ENCODE results near the gene FMO1. TPM values are rescaled to one million over a fixed set of nuclear protein-coding genes. Genes with fewer than 3 reads are reported as not detected.

The FMO1 gene
- total RNA-seq, 1 experiment from 2014 or later = not detected

DNA sequence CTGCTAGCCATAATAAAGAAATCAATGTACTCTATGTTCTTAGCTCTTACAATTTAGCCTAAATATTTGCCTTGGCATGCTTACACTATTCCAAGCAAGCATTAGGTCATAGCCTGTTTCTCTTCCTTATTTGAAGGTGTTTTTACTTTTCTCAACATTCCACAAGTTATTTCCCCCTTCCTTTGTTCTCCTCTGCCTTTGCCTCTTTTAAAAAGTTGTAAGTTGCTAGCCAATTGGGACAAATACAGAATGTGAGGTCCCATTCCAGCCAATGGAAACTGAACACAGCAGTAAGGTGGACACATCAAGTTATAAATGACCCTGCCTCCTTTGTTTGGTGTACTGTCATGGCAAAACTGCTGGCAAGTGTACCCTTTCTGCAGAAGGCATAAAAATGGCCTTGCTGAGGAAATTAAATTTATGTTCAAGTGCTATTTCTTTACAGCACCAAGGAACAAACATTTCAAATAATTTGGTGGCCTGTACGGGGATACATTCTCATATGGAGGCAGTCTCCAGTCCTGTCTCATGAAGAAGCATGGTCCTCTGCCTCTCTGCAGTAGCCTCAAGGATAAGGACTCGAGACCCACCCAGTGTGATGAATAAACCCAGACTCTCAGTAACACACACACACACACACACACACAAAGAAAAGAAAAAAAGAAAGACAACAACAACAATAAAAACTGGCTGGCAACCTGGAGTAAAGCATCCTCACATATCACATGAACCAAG lies 28.8 kb upstream of the FMO1 start:
- Histone ChIP-seq H3K27me3 (ENCODE audit: insufficient read depth, low read length) (no peaks in the 10 kb centered on the region), H3K9me3 (ENCODE audit: control insufficient read depth, low read depth, low read length) (no peaks in the 10 kb centered on the region), H4K91ac (ENCODE audit: insufficient read length, low read depth, low read length) (no peak overlapping the region), H2BK20ac (ENCODE audit: low read depth, low read length, poor library complexity, severe bottlenecking) (peak overlapping the region; percentile 27), H3K4me1 (ENCODE audit: insufficient read depth, low read length) (peaks cover 16% of the 10 kb centered on the region; the same call in 1 of the 2 replicates), H3K23me2 (ENCODE audit: insufficient read length, low read depth, low read length, poor library complexity, severe bottlenecking) (peaks cover 6% of the 10 kb centered on the region), H4K8ac (replicated peaks; ENCODE audit: insufficient read length, low read depth, low read length) (no peak overlapping the region), H4K20me1 (ENCODE audit: control insufficient read depth, insufficient read depth, insufficient read length) (no peaks in the 10 kb centered on the region), H3K79me1 (ENCODE audit: insufficient read depth, low read depth, low read length, poor library complexity, severe bottlenecking) (no peaks in the 10 kb centered on the region), H3K79me2 (ENCODE audit: insufficient read depth, low read length) (no peaks in the 10 kb centered on the region), H3K4ac (ENCODE audit: low read depth, low read length) (no peak overlapping the region; the same call in 1 of the 2 replicates), H2BK5ac (ENCODE audit: insufficient read length, low read length) (no peak overlapping the region), H2AFZ (ENCODE audit: low read length) (no peak overlapping the region), H3K18ac (ENCODE audit: insufficient read length, low read depth, low read length) (peak overlapping the region; percentile 50), H3T11ph (ENCODE audit: low read length) (no peak overlapping the region), H2BK12ac (ENCODE audit: insufficient read length, low read depth, low read length) (no peak overlapping the region), H2BK15ac (ENCODE audit: low read depth, low read length) (no peak overlapping the region), H3K56ac (ENCODE audit: insufficient read length, low read depth, low read length) (no peak overlapping the region), H3K14ac (ENCODE audit: insufficient read depth, low read length) (no peak overlapping the region), H3K4me2 (ENCODE audit: insufficient read depth, insufficient read length, low read length) (peak overlapping the region; percentile 16), H4K5ac (ENCODE audit: insufficient read length, low read depth, low read length) (no peak overlapping the region), H3K27ac (ENCODE audit: insufficient read length, low read depth, low read length) (peak overlapping the region; percentile 81), H2AK5ac (ENCODE audit: insufficient read length, low read length) (no peak overlapping the region), H3K9ac (ENCODE audit: extremely low read depth, insufficient read length, low read length) (peak overlapping the region; percentile 43), H3K23ac (ENCODE audit: insufficient read length, low read depth, low read length) (no peak overlapping the region), H2BK120ac (ENCODE audit: low read depth, low read length, poor library complexity, severe bottlenecking) (peak overlapping the region; percentile 23)
- DNase-seq = no peak
- no peaks in the 10 kb centered on the region; the same call in 1 of the 2 replicates for H3K27me3 Mint-ChIP-seq (ENCODE audit: low read depth)
- H3K36me3 Mint-ChIP-seq (ENCODE audit: insufficient read depth in 1 of 3, low read depth in 3 of 3) = peaks cover 11 to 20% (median 12%) of the 10 kb centered on the region in 3 experiments; a peak in 6 of 7 replicates
- H3K4me3 Mint-ChIP-seq = peak overlapping the region; percentile 68 to 83
- no CpG with 5 or more reads among the region's 2 CpGs for WGBS (ENCODE audit: extremely low coverage, insufficient read length, low lambda C conversion rate)
- peak overlapping the region; percentile 97 to 100 (median 99) for H3K27ac Mint-ChIP-seq
- H3K4me1 Mint-ChIP-seq = peaks cover 52 to 55% of the 10 kb centered on the region in 2 experiments
- TF ChIP-seq, protein P1, sequence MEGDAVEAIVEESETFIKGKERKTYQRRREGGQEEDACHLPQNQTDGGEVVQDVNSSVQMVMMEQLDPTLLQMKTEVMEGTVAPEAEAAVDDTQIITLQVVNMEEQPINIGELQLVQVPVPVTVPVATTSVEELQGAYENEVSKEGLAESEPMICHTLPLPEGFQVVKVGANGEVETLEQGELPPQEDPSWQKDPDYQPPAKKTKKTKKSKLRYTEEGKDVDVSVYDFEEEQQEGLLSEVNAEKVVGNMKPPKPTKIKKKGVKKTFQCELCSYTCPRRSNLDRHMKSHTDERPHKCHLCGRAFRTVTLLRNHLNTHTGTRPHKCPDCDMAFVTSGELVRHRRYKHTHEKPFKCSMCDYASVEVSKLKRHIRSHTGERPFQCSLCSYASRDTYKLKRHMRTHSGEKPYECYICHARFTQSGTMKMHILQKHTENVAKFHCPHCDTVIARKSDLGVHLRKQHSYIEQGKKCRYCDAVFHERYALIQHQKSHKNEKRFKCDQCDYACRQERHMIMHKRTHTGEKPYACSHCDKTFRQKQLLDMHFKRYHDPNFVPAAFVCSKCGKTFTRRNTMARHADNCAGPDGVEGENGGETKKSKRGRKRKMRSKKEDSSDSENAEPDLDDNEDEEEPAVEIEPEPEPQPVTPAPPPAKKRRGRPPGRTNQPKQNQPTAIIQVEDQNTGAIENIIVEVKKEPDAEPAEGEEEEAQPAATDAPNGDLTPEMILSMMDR (conservative IDR thresholded peaks at IDR 0.05) = no peak
- H3K9me3 Mint-ChIP-seq = peaks cover 15% of the 10 kb centered on the region in 2 experiments; a peak in 4 of 5 replicates

Data from H9 (cell line).